Liver (tissue), 9 donors: Measurements from ENCODE around the gene ERBIN. TPM values are rescaled to one million over a fixed set of nuclear protein-coding genes. Genes with fewer than 3 reads are reported as not detected.

Source experiments
- DNase-seq: peaks from one replicate; pipeline ENCODE4 v3.0.0-alpha.2; 2017; ENCODE audit warnings: low spot score
- H3K27ac ChIP-seq, 2 donors: one replicate each; pipeline ENCODE4 v1.7.0; 2013; ENCODE audit warnings: inconsistent platforms in 2 of 2, low read length in 2 of 2, control low read depth in 1 of 2, low read depth in 1 of 2, mild to moderate bottlenecking in 1 of 2
- H3K27me3 ChIP-seq, 4 donors: one replicate each; pipeline versions ENCODE4 v1.6.1 to v1.7.0; 2013; ENCODE audit warnings: low read length in 3 of 4, inconsistent platforms in 1 of 4, mild to moderate bottlenecking in 1 of 4, moderate library complexity in 1 of 4; ENCODE audit not compliant: control insufficient read depth in 4 of 4, insufficient read depth in 4 of 4
- H3K36me3 ChIP-seq, 4 donors: one replicate each; pipeline versions ENCODE4 v1.6.1 to v1.7.0; 2013; ENCODE audit warnings: low read length in 3 of 4, mild to moderate bottlenecking in 3 of 4, low read depth in 1 of 4, moderate library complexity in 1 of 4; ENCODE audit not compliant: control insufficient read depth in 4 of 4, insufficient read depth in 3 of 4
- H3K4me1 ChIP-seq, 4 donors: one replicate each; pipeline versions ENCODE4 v1.6.1 to v1.7.0; 2013; ENCODE audit warnings: low read length in 3 of 4, mild to moderate bottlenecking in 3 of 4, moderate library complexity in 1 of 4; ENCODE audit not compliant: control insufficient read depth in 4 of 4, insufficient read depth in 4 of 4
- H3K4me3 ChIP-seq, 3 donors: one replicate each; pipeline versions ENCODE4 v1.6.1 to v1.7.0; 2013; ENCODE audit warnings: low read length in 3 of 3, control low read depth in 1 of 3, low read depth in 1 of 3, mild to moderate bottlenecking in 1 of 3
- H3K9ac ChIP-seq, 2 donors: one replicate each; pipeline ENCODE4 v1.7.0; 2013; ENCODE audit warnings: low read length in 2 of 2, mild to moderate bottlenecking in 2 of 2, moderate library complexity in 2 of 2, control low read depth in 1 of 2, low read depth in 1 of 2
- H3K9me3 ChIP-seq, 4 donors: one replicate each; pipeline versions ENCODE4 v1.6.1 to v1.7.0; 2013; ENCODE audit warnings: low read length in 3 of 4; ENCODE audit not compliant: control insufficient read depth in 4 of 4
- EGR1 ChIP-seq, 2 donors: IDR thresholded peaks; 2 replicates each; pipeline ENCODE4 v1.6.1; 2016 to 2018; ENCODE audit warnings: antibody characterized with exemption in 2 of 2, low read depth in 2 of 2
- FOXA1 ChIP-seq: IDR thresholded peaks from 2 replicates; pipeline ENCODE4 v1.6.1; 2016; ENCODE audit warnings: antibody characterized with exemption
- FOXA2 ChIP-seq: IDR thresholded peaks from 2 replicates; pipeline ENCODE4 v1.6.1; 2016; ENCODE audit warnings: antibody characterized with exemption
- GABPA ChIP-seq, 2 donors: IDR thresholded peaks in 1 of 2; conservative IDR thresholded peaks in 1 of 2; 2 replicates each; pipeline ENCODE4 v1.6.1; 2016; ENCODE audit warnings: antibody characterized with exemption in 2 of 2, mild to moderate bottlenecking in 1 of 2, moderate library complexity in 1 of 2
- HNF4A ChIP-seq, 2 donors: conservative IDR thresholded peaks; 2 replicates each; pipeline ENCODE4 v1.6.1; 2016; ENCODE audit warnings: antibody characterized with exemption in 2 of 2, mild to moderate bottlenecking in 2 of 2
- HNF4G ChIP-seq: IDR thresholded peaks from 2 replicates; pipeline ENCODE4 v1.6.1; 2016; ENCODE audit warnings: antibody characterized with exemption
- JUND ChIP-seq, 2 donors: IDR thresholded peaks; 2 replicates each; pipeline ENCODE4 v1.6.1; 2016; ENCODE audit warnings: antibody characterized with exemption in 2 of 2
- NR2F2 ChIP-seq: IDR thresholded peaks from 2 replicates; pipeline ENCODE4 v1.6.1; 2016; ENCODE audit warnings: antibody characterized with exemption
- RAD21 ChIP-seq, 2 donors: IDR thresholded peaks; 2 replicates each; pipeline ENCODE4 v1.6.1; 2016; ENCODE audit warnings: antibody characterized with exemption in 2 of 2, mild to moderate bottlenecking in 2 of 2
- RXRA ChIP-seq, 2 donors: IDR thresholded peaks; 2 replicates each; pipeline ENCODE4 v1.6.1; 2017 to 2018; ENCODE audit warnings: antibody characterized with exemption in 2 of 2, mild to moderate bottlenecking in 1 of 2
- SP1 ChIP-seq: IDR thresholded peaks from 2 replicates; pipeline ENCODE4 v1.6.1; 2018; ENCODE audit warnings: antibody characterized with exemption, mild to moderate bottlenecking
- TAF1 ChIP-seq: conservative IDR thresholded peaks from 2 replicates; pipeline ENCODE4 v1.6.1; 2016; ENCODE audit warnings: antibody characterized with exemption, mild to moderate bottlenecking
- YY1 ChIP-seq: IDR thresholded peaks from 2 replicates; pipeline ENCODE4 v1.6.1; 2016; ENCODE audit warnings: antibody characterized with exemption, mild to moderate bottlenecking
- WGBS: extraction: QIAGEN DNeasy Blood & Tissue Kit; methylation state at CpG from one replicate; pipeline ENCODE4 v1.1.7; 2013; 5-methylcytosine and 5-hydroxymethylcytosine counted together
- polyA plus RNA-seq, 2 donors: library from polyadenylated mRNA; stranded (reverse) in 1 of 2; unstranded in 1 of 2; fragments of 200-250 nt in 1 of 2; fragments of >200 nt in 1 of 2; fragmentation: Nextera tagmentation in 1 of 2; extraction: Ambion mirVana in 1 of 2; gene quantifications; one replicate each; pipeline versions ENCODE4 v1.2.1 to v1.2.3, GENCODE V29; 2013 to 2015
- total RNA-seq, 2 donors: library from RNA; depleted of rRNA; stranded (reverse); fragments of >200 nt; gene quantifications; one replicate each; pipeline ENCODE4 v1.2.3, GENCODE V29; 2014
- TF ChIP-seq, protein P1 (sequence below): IDR thresholded peaks from 2 replicates; pipeline ENCODE4 v1.6.1; 2016; ENCODE audit warnings: antibody characterized with exemption
- TF ChIP-seq, protein P2 (sequence below): IDR thresholded peaks from 2 replicates; pipeline ENCODE4 v1.6.1; 2016; ENCODE audit warnings: antibody characterized with exemption
- TF ChIP-seq, protein P3 (sequence below): IDR thresholded peaks from 2 replicates; pipeline ENCODE4 v1.6.1; 2016; ENCODE audit warnings: antibody characterized with exemption
- TF ChIP-seq, protein P4 (sequence below): fragments of 150-350 bp; IDR thresholded peaks from 2 replicates; pipeline ENCODE4 v1.5.1; 2017; ENCODE audit warnings: improper control_type of control experiment, low read depth, low read length; ENCODE audit not compliant: missing input control
- TF ChIP-seq, protein P5 (sequence below): IDR thresholded peaks from 2 replicates; pipeline ENCODE4 v1.6.1; 2016; ENCODE audit warnings: antibody characterized with exemption, mild to moderate bottlenecking
- donor health status: healthy.
- donor health status: healthy.
- donor health status: healthy.
- donor health status: healthy.
- donor health status: healthy.

The ERBIN gene
- total and polyA plus RNA-seq, 4 donors, result 9.7 to 54.9 (median 32.5) TPM

DNA sequence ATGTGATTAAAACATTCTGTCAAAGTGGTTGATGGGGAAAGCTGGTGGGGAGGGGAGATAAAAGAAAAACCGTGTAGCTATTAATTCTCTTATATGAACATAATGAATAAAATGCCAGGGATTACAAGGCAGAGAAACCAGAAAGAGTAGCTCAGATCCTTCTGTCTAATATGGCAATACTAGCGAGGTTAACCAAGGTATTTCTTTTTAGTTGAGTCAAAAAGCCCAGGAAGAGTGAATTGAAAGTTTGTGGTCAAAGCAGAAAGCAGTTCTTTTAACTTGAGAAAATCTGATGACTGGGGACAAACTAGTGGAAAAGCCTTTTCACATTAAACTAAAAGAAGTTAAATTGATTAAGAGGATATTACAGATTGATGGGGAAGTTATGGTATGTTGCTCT is 76.0 kb downstream of the ERBIN start:
- Histone ChIP-seq H3K4me3 (no peak overlapping the region), H3K36me3 (peaks cover 0 to 6% (median 3%) of the 10 kb centered on the region in 4 donors), H3K9ac (no peak overlapping the region), H3K9me3 (no peaks in the 10 kb centered on the region), H3K27ac (no peak overlapping the region), H3K27me3 (no peaks in the 10 kb centered on the region), H3K4me1 (no peaks in the 10 kb centered on the region)
- 90% methylated on average over 2 of the region's 2 CpGs for WGBS
- DNase-seq, result no peak
- TF ChIP-seq HNF4G, result no peak
- TF ChIP-seq NR2F2, result no peak
- no peak for TF ChIP-seq SP1
- TF ChIP-seq EGR1 (IDR thresholded peaks at IDR 0.05; ENCODE audit: low read depth in 2 of 2), result no peak
- TF ChIP-seq FOXA2, result no peak
- TF ChIP-seq TAF1, result no peak
- TF ChIP-seq JUND (IDR thresholded peaks at IDR 0.05), result no peak
- TF ChIP-seq, protein P1, sequence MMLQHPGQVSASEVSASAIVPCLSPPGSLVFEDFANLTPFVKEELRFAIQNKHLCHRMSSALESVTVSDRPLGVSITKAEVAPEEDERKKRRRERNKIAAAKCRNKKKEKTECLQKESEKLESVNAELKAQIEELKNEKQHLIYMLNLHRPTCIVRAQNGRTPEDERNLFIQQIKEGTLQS, result no peak
- TF ChIP-seq, protein P2, sequence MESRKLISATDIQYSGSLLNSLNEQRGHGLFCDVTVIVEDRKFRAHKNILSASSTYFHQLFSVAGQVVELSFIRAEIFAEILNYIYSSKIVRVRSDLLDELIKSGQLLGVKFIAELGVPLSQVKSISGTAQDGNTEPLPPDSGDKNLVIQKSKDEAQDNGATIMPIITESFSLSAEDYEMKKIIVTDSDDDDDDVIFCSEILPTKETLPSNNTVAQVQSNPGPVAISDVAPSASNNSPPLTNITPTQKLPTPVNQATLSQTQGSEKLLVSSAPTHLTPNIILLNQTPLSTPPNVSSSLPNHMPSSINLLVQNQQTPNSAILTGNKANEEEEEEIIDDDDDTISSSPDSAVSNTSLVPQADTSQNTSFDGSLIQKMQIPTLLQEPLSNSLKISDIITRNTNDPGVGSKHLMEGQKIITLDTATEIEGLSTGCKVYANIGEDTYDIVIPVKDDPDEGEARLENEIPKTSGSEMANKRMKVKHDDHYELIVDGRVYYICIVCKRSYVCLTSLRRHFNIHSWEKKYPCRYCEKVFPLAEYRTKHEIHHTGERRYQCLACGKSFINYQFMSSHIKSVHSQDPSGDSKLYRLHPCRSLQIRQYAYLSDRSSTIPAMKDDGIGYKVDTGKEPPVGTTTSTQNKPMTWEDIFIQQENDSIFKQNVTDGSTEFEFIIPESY, result no peak
- TF ChIP-seq, protein P3, sequence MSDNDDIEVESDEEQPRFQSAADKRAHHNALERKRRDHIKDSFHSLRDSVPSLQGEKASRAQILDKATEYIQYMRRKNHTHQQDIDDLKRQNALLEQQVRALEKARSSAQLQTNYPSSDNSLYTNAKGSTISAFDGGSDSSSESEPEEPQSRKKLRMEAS, result no peak
- TF ChIP-seq FOXA1, result no peak
- TF ChIP-seq, protein P4, sequence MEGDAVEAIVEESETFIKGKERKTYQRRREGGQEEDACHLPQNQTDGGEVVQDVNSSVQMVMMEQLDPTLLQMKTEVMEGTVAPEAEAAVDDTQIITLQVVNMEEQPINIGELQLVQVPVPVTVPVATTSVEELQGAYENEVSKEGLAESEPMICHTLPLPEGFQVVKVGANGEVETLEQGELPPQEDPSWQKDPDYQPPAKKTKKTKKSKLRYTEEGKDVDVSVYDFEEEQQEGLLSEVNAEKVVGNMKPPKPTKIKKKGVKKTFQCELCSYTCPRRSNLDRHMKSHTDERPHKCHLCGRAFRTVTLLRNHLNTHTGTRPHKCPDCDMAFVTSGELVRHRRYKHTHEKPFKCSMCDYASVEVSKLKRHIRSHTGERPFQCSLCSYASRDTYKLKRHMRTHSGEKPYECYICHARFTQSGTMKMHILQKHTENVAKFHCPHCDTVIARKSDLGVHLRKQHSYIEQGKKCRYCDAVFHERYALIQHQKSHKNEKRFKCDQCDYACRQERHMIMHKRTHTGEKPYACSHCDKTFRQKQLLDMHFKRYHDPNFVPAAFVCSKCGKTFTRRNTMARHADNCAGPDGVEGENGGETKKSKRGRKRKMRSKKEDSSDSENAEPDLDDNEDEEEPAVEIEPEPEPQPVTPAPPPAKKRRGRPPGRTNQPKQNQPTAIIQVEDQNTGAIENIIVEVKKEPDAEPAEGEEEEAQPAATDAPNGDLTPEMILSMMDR, result no peak
- no peak for TF ChIP-seq GABPA (IDR thresholded peaks at IDR 0.05 in 1 of 2, conservative IDR thresholded peaks at IDR 0.05 in 1 of 2)
- no peak for TF ChIP-seq RAD21 (IDR thresholded peaks at IDR 0.05)
- TF ChIP-seq RXRA (IDR thresholded peaks at IDR 0.05), result no peak
- no peak for TF ChIP-seq YY1
- TF ChIP-seq, protein P5, sequence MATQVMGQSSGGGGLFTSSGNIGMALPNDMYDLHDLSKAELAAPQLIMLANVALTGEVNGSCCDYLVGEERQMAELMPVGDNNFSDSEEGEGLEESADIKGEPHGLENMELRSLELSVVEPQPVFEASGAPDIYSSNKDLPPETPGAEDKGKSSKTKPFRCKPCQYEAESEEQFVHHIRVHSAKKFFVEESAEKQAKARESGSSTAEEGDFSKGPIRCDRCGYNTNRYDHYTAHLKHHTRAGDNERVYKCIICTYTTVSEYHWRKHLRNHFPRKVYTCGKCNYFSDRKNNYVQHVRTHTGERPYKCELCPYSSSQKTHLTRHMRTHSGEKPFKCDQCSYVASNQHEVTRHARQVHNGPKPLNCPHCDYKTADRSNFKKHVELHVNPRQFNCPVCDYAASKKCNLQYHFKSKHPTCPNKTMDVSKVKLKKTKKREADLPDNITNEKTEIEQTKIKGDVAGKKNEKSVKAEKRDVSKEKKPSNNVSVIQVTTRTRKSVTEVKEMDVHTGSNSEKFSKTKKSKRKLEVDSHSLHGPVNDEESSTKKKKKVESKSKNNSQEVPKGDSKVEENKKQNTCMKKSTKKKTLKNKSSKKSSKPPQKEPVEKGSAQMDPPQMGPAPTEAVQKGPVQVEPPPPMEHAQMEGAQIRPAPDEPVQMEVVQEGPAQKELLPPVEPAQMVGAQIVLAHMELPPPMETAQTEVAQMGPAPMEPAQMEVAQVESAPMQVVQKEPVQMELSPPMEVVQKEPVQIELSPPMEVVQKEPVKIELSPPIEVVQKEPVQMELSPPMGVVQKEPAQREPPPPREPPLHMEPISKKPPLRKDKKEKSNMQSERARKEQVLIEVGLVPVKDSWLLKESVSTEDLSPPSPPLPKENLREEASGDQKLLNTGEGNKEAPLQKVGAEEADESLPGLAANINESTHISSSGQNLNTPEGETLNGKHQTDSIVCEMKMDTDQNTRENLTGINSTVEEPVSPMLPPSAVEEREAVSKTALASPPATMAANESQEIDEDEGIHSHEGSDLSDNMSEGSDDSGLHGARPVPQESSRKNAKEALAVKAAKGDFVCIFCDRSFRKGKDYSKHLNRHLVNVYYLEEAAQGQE, result no peak
- no peak for TF ChIP-seq HNF4A (conservative IDR thresholded peaks at IDR 0.05)
